Right ventricle myocardium superior (tissue), 1 donor: ENCODE measurements around the gene SLX9. TPM values are rescaled to one million over a fixed set of nuclear protein-coding genes. Genes with fewer than 3 reads are reported as not detected.
"Not testable (repeated sequence)": the region's sequence is repeated elsewhere in the genome, so short reads cannot be mapped to it uniquely, and the experiment has no call there.

Source experiments
- ATAC-seq: fragments of 200-7000 bp; cut with Tn5 transposase; one replicate; pipeline ENCODE4 v1.9.1; 2020; ENCODE audit warnings: mild to moderate bottlenecking; ENCODE audit not compliant: poor library complexity
- DNase-seq: peaks from one replicate; pipeline ENCODE4 v3.0.0-alpha.2; 2020
- intact Hi-C: fragments of 100-400 bp; cut with DNase I; formaldehyde crosslinking; loops from one replicate; pipeline ENCODE4 v1.11.2; 2022
- total RNA-seq: library from RNA; stranded (reverse); fragmentation: NEBNext Ultra II Directional; extraction: Animal tissue kit (Norgen Biotek cat#: 25700); gene quantifications from one replicate; pipeline ENCODE4 v1.2.1, GENCODE V29; 2021
- donor health status: DM: no; HTN: yes; CAD: no; lungs with severe emphysema.

The SLX9 gene
- total RNA-seq, 1 donor from 2014 or later: 77.4 TPM

DNA sequence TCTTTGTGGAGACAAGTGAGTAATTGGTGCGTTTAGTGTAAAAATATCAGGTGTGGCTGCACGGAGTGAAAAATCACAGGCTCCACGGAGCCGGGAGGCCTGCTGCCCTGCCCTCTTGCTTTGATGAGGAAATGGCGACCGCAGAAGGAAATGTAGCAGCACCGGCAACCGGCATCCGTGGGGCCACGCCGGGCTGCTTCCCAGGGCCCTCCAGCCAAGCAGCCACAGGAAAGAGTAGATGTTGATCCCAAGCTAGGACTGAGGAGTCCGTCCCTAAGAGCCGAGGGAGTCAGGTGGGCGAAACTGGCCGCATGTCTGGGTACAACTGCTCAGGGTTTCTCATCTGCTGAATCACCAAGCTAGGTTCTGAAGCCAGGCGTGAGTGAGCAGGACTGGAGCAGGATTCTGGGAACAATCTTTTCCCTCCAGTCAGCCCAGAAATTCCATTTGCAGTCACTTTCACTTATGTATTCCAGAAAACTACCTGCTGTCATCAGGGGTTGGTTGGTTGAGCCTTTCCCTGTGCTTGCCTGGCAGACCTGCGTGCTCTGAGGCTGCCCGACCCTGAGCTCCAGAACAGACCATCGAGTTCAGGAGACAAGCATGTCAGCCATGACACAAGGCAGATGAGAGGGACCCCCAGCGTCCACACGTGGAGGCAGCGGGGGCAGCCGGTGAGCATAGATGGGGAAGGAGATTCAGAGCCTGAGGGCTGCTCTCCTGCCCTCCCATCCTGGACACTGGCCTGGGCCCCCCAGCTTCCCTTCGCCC, 13.3 kb upstream of the SLX9 start:
- intact Hi-C loops: no loop called here
- ATAC-seq (no peak), DNase-seq (peak; percentile 57)

DNA sequence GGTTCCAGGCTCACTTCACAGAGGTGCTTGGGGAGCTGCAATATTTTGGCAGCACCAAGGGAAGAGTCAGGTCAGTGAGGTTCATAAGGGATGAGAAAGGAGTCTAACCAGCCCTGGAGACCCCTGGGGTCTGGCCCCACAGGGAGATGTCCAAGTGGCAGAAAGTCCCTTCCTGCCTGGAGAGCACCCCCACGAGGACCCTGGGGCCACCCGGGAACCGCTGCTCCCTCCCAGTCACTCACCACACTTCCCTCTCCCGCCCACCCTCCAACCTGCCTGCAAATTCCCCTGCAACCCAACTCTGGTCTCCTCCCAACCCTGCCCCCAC, 12.6 kb upstream of the SLX9 start:
- DNase-seq: no peak
- intact Hi-C loops: no loop called here
- ATAC-seq: no peak

DNA sequence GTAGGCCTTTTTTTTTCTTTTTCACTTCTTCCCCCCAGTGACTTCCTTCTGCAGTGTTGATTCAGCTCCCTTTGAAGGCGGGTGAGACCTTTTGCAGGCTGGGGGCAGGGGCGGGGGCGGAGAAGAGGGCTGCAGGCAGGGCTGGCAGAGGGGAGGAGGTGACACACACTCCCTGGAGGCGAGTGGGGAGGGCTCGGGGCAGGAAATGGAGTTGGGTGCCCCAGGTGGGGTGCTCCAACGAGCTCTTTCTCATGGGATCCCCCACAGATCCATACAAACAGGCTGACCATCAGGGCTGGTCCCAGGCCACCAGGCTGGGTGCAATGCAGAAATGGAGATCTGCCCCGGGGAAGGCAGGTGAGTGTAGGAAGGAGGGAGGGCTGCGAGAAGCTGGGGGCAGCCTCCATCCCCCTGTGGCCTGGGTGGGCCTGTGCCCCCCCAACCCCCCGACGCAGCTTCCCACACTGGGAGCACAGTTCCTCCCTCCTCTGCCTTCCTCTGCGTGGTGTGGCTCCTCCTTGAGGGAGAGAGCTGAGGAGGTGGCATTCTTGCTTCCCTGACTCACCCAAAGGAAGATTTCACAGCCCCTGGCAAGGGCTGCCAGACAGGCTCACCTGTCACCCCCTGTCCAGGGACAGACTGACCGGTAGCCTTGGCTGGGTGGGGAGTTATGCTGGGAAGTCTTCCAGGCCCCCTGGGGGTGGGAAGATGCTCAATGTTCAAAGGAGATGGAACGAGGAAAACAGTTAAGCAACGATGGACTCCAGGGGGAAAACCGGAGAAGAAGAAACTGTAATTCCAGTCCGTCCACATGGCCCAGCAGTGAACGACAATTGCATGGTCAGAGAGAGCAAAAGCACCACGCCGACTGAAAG, 12.0 kb upstream of the SLX9 start:
- intact Hi-C loops: no loop called here
- DNase-seq: peak; percentile 70
- ATAC-seq: peak; percentile 45

DNA sequence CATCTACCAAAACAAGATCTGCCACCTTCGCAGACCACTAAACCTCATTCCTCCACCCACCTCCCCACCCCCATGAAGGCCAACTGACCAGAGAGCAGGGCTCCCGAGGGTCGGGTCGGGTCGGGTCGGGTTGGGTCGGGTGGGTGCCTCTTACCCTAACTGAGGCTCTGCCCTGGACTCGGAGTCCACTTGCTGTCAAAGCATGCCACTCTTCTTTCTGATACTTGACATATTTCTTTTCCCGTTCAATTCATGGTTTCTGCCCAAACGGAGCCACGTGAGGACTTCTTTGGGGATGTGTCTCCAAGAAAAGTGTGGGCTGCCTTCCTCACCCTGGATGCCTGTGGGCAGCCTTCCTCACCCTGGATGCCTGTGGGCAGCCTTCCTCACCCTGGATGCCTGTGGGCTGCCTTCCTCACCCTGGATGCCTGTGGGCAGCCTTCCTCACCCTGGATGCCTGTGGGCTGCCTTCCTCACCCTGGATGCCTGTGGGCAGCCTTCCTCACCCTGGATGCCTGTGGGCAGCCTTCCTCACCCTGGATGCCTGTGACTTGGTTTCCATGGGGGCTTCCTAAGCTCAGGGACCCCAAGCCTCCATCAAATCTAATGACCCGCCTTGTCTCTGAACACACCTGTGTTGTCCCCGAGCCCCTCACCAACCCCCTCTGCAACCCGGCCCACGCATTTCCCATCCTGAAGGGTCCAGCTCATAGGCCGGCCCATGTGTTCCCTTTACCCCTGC, 11.2 kb upstream of the SLX9 start:
- DNase-seq, intact Hi-C loops, ATAC-seq: not testable (repeated sequence)

DNA sequence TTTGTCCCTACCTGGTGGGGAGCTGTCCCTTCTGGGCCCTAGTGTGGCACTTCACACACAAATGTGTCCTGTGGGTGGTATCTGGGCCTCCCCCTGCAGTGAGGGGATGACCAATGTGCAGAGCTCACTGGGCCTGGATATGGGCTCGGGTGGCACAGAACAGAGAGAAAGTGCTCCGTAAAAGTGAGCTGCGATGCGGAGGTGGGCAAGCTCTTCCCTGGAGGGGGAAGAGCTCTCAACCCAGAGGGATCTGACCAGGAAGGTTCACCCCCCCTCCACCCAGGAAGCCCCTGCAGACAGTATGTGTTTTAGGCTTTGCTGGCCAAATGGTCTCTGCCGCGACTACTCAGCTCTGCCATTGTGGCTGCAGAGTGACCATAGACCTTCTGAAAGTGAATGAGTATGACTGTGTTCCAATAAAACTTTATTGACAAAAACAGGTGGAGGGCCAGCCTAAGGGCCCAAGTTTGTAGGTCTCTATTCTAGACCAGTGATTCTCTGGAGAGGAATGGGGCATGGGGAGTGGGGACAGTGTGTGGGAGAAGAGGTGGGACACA, 10.5 kb upstream of the SLX9 start:
- intact Hi-C loops: no loop called here
- ATAC-seq (no peak), DNase-seq (no peak)

DNA sequence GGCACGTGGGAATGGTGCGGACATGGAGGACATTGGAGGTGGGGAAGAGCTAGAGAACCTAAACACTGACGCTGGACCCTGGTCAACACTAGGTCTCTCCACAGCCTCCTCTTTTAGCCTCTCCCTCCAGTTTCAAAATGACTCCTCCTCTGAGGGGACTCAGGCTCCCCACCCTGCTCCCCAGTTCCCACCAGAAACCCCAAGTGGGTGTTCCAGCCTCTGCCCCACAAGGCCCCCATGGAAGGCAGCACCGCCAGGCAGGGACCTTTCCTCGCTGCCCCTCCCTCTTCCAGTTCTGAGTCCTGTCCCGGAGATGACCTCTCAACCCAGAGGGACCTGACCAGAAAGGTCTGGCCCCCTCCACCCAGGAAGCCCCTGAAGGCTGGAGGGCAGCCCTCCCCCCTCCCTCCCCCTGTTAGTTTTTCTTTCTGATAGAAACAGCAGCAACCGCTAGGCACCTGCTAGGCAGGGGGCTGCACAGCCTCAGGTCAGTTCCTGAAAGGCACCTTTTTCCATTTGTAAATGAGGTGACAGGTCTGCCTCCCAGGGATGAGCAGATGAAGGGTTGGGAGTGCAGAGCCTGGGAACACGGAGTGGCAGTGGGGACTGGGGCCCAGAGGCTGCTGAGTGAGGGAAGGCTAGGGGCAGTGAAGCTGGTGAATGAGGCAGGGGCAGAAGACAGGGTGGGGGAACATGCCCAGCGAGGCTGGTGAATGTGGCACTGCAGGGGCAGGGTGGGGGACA, 9.9 kb upstream of the SLX9 start:
- DNase-seq (no peak), ATAC-seq (no peak)
- intact Hi-C loops: no loop called here

DNA sequence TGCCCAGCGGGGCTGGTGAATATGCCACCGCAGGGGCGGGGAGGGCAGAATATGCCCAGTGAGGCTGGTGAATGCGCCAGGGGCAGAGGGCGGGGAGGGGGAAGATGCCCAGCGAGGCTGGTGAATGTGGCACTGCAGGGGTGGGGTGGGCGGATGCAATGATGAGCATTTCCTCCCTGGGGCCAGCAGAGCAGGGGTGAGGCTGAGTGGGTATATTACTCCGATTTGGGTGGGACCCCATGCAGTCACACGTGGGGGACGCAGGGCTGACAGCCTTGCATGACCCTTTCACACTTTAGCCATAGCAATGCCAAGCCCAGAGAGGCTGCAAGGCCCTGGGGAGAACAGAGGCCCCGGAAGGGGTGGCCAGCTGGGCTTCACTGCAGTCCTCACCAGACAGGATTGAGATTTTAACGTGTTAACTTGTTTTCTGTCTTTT, 9.3 kb upstream of the SLX9 start:
- intact Hi-C loops: no loop called here
- no peak for ATAC-seq

DNA sequence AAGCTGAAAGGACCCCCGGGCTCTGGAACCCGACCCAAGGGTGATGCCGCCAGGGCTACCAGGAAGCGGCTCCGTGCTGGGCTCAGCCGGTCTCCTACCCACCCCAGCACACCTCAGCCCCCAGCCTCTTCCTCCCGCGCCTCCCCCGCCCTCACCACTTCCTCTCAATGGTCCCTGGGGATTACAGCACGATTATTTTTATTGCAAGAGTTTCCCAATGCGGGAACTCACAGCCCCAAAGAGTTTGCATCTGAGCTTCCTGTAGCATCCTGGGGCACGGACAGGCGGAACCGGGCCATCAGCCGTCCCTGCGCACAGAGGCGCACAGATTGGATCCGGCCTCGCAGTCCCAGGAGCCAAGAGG, 8.7 kb upstream of the SLX9 start:
- intact Hi-C loops: no loop called here
- ATAC-seq (peak; percentile 16), DNase-seq (no peak)

More for the DNA sequence above, 9.3 kb upstream of the SLX9 start:
- no peak for DNase-seq

DNA sequence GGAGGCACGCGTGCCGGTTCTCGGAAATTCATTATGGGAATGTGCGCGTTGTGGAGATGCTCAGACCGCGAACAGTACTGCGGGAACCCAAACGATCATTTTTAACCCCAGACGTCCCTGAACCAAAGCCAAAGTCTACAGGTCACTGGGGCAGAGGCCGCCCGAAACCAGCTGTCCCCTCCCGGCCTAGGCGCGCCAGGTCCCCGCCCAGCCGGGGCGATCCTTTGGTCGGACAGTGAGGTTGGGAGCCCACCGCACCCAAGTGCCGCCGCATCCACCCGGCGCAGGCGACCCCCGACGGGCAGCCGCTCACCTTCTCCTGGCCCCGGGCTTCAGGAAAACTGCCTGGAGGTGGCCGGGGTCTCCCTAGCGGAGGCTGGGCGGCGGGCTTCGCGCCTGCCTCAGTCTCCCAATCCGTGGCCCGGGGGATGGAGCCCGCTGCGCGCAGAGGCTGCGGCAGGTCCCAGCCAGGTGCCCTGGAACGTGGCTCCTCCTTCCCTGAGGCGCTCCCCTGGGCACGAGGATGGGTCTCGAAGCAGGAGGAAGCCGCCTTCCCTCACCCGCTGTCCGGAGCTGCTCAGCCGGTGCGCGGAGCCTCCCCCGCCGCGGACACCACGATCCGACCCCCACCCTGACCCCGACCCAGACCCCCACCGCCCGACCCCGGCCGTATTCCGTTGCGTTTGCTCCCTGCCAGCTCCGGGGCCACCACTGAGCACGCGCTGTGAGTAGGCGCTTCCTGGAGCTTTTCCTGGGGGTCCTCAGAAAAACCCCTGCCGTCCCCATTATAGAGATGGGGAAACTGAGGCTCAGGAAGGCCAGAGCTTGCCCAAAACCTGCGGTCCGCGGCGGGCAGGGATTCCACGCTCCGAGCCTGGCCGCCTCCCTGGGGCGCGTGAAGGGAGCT, 8.1 kb upstream of the SLX9 start:
- ATAC-seq (no peak), DNase-seq (no peak)
- intact Hi-C loops: loop anchor here (2.0 kb wide), 1 partner anchor 39 kb away; no protein-coding TSS in a partner anchor

DNA sequence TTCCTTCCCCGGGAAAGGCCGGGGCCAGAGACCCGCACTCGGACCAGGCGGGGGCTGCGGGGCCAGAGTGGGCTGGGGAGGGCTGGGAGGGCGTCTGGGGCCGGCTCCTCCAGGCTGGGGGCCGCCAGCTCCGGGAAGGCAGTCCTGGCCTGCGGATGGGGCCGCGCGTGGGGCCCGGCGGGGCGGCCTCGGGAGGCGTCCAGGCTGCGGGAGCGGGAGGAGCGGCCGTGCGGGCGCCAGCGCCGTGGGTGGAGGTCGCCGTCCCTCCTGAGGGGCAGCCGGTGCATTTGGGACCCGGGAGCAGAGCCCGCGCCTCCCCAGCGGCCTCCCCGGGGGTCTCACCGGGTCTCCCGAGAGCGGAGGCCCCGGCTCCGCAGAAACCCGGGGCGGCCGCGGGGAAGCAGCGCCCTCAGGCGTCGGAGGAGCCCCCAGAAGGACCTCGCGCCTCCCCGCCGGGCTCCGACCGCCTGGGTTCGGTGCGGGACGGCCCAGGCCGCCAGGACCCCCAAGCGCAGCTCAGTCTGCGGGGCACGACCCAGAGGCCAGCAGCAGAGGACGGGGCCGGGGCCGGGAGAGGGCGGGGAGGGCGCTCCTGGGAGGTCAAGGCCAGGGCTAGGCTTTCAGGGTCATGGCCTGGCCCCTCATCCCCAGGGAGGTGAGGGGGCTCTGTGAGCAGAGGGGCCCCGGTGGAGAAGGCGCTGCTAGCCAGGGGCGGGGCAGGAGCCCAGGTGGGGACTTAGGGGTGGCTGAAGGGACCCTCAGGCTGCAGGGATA, 7.2 kb upstream of the SLX9 start:
- peak; percentile 74 for DNase-seq
- intact Hi-C loops: loop anchor here (2.0 kb wide), 1 partner anchor 40 kb away; no protein-coding TSS in a partner anchor
- ATAC-seq: peak; percentile 73

DNA sequence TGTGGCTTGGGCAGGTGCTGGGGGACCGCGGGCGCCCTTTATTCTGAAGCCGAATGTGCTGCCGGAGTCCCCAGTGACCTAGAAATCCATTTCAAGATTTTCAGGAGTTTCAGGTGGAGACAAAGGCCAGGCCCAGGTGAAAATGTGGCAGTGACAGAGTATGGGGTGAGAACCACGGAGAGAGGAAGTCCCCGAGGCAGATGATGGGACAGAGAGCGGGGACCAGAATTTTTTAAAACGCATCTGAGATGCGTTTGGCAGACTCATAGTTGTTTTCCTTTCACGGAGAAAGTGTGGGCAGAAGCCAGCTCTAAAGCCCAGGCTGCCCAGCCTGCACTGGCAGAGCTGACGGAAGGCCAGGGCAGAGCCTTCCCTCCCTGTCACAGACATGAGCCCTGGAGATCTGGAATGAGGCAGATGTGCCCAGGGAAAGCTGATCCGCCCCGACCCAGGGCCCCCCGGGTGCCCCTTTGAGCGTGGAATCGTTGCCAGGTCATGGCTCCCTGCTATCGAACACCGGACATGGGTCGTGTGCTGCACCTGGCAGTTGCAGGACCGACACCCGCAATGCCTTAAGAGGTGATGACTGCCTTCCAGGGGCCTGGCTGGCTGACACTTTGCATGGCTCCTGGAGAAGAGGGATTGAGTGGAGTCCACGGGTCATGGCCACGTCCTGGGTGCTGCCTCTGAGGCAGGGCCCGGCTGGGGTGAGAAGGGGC, 6.5 kb upstream of the SLX9 start:
- DNase-seq: no peak
- no peak for ATAC-seq
- intact Hi-C loops: loop anchor here (2.0 kb wide), 1 partner anchor 41 kb away; no protein-coding TSS in a partner anchor

DNA sequence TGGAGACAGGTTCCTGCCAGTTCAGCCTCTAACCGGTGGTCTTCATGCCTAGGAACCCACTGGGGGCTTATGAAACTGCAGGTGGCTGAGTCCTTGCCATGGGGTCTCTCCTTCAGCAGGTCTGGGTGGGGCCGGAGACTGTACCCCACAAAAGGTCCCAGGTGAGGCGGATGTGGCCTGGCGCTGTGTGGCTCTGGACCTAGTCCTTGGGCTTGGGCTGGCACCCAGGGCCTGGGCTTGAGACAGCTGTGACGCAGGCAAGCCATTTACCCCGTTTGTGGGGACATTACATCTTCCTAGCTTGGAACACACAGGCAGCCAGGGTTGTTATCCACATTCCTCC, 5.9 kb upstream of the SLX9 start:
- ATAC-seq (no peak), DNase-seq (no peak)
- intact Hi-C loops: loop anchor here (2.0 kb wide), 1 partner anchor 41 kb away; no protein-coding TSS in a partner anchor

DNA sequence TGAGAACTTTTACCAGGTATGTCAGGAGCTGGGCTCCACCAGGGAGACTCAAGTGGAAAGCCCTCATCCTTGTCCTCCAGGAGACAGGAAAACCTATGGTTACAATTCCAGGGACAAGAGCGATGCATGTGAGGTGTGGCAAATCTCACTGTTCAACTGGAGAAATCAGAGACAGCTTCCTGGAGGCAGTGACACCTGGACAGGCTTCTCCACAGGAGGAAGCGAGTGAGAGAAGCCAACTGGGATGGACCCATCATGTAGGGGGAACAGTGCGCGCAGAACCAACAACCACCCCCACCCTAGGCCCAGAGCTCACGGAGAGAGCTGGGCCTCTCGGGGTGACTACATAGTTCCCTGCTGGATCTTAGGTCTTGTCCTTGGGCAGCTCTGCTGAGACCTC, 5.6 kb upstream of the SLX9 start:
- intact Hi-C loops: no loop called here
- ATAC-seq: no peak
- DNase-seq: no peak

DNA sequence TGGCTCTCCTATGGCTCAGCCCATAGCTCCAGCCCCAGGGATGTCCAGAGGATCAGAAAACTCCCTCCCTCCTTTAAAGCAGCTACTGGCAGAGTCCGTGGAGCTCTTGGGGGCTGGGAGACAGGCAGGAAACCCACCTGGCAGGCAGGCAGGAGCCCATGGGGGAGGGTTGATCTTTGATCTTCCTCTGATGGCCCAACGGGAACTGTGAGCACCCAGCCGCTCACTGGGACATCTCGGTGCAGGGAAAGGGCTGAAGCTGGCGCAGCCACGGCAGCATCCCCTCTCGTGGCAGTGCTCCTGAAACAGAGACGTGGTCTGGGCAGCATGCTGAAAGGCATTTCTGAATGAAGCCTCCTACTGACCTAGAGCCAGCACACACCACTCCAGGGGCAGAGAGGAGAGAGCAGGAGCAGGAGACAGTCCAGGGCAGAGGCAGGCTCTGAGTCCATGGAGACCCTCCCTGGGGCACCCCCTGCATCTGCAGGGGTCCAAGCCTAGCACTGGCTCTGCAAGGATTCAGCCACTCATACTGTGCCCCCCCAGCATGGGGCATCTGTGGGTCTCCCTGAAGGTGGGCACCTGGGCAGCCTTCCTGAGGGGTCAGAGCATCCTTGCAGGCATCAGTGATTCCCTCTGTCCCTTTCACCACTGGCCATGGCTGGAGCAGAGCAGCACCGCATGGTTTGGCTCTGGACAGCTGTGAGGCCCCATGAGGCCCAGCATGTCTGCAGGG, 4.9 kb upstream of the SLX9 start:
- intact Hi-C loops: loop anchor here (5.0 kb wide), 1 partner anchor 118 kb away; the partner anchor contains the start of gene SUMO3
- ATAC-seq (no peak), DNase-seq (no peak)

DNA sequence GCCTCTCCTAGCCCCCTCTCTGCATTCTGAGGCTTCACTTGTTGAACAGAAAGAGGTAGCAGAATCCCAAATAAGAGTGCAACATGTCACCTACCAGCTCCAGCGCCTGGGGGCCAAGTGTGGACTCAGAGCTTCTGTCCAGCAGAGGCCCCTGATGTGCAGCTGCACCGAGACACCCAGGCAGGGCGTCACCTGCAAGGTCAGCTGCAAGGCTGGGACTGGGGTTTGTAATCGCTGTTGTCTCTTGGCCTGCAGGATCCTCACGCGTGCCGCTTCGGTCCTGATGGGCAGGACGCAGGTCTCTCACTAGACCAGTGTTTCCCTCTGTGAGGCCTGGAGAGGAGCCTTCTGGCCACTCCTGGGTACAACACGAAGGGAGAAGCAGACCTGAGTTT, 4.3 kb upstream of the SLX9 start:
- ATAC-seq (no peak), DNase-seq (no peak)
- intact Hi-C loops: loop anchor here (5.0 kb wide), 1 partner anchor 118 kb away; the partner anchor contains the start of gene SUMO3
